ENCODE measurements around the gene MAML2.

The MAML2 gene

DNA sequence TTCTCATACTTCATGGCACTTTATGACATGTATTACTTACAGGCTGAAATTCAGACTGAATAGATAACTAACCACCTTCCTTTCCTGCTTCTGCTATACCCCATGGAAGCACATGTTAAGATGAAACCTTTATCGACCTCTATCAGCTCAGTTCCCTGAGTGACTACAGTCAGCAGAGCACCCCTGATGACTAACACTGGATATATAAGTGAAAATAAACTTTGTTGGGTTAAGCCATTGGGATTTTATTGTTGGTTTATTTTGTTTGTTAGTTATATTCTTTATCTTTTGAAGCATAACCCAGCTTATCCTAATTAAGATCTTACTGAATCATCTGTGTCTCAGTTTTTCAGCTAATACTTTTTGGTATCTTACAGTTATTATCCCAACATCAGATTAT lies 23.0 kb upstream of the MAML2 start:
- WGBS, result 100% methylated on average over 1 of the region's 1 CpG
- H3K36me3 ChIP-seq (ENCODE audit: insufficient read depth, low read length), result peaks cover 54% of the 10 kb centered on the region
- H3K4me1 ChIP-seq (ENCODE audit: insufficient read depth, low read length), result no peaks in the 10 kb centered on the region
- H3K9me3 ChIP-seq (ENCODE audit: insufficient read depth, low read depth, low read length), result peaks cover 3% of the 10 kb centered on the region
- H3K27me3 ChIP-seq (ENCODE audit: insufficient read depth, low read length), result no peaks in the 10 kb centered on the region
- H3K27ac ChIP-seq (ENCODE audit: low read depth, low read length), result no peak overlapping the region
- no peak overlapping the region for H3K9ac ChIP-seq (ENCODE audit: low read depth, low read length)
- no peak overlapping the region for H3K4me3 ChIP-seq (ENCODE audit: low read length)

DNA sequence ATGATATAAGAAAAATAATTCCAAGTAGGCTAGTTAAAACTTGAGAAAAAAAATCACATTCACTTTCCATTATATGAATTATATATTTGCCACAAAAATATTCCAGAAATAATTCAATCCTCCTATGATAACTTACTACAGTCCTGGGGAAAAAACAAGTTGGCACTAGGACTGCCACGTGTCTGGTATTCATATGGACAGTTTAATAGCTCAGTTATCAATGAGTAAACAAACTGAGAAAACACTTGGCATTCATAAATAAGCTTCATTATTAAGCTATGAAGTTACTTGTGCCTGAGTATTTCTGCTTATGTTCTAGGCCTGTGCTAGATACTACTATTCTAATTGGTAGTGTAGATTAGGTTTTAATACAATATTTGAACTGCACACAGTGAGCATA lies 22.5 kb upstream of the MAML2 start:
- Histone ChIP-seq H3K9me3 (ENCODE audit: insufficient read depth, low read depth, low read length) (peaks cover 3% of the 10 kb centered on the region), H3K27ac (ENCODE audit: low read depth, low read length) (no peak overlapping the region), H3K36me3 (ENCODE audit: insufficient read depth, low read length) (peaks cover 49% of the 10 kb centered on the region), H3K27me3 (ENCODE audit: insufficient read depth, low read length) (no peaks in the 10 kb centered on the region), H3K4me3 (ENCODE audit: low read length) (no peak overlapping the region), H3K9ac (ENCODE audit: low read depth, low read length) (no peak overlapping the region), H3K4me1 (ENCODE audit: insufficient read depth, low read length) (no peaks in the 10 kb centered on the region)
- WGBS, result 71% methylated on average over 1 of the region's 1 CpG

DNA sequence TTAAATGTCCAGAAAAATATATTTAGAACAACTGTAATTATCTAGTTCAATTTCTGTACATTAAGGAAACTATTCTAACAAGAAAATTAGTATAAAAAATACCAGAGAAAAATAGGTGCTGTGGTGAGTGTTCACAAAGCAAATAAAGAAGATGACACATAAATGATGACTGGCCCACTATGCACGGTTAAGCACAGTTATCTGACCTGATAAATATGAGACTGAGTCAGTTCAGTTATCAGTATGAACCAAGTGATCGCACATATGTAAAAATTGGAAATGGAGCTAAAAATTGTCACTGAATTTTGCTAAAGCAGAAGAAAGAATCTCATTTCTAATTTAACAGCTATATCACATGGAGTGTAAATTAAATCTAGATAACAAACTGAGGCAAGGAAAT lies 18.8 kb upstream of the MAML2 start:
- peaks cover 41% of the 10 kb centered on the region for H3K36me3 ChIP-seq (ENCODE audit: insufficient read depth, low read length)
- H3K27ac ChIP-seq (ENCODE audit: low read depth, low read length), result no peak overlapping the region
- WGBS, result 98% methylated on average over 2 of the region's 2 CpGs
- no peaks in the 10 kb centered on the region for H3K27me3 ChIP-seq (ENCODE audit: insufficient read depth, low read length)
- no peak overlapping the region for H3K4me3 ChIP-seq (ENCODE audit: low read length)
- no peaks in the 10 kb centered on the region for H3K9me3 ChIP-seq (ENCODE audit: insufficient read depth, low read depth, low read length)
- H3K9ac ChIP-seq (ENCODE audit: low read depth, low read length), result no peak overlapping the region
- no peaks in the 10 kb centered on the region for H3K4me1 ChIP-seq (ENCODE audit: insufficient read depth, low read length)

DNA sequence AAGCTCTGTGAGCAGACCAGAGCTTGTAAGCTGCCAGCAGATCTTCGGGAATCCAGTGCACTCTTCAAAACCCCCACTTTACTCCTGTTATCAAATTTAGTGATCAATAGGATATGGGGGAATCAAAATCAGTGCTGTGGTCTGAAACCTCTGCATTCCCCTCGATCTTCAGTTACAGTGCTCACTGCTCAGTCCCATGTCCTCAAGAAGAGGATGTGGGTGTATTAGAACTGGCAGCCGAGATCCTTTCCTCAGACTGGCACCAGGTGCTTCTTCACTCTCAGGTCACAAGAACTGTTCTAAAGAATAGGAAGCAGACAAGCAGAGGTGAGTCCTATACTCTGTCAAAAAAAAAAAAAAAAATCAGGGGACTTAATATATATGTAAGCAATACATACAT lies 15.3 kb upstream of the MAML2 start:
- Histone ChIP-seq H3K4me3 (ENCODE audit: low read length) (no peak overlapping the region), H3K4me1 (ENCODE audit: insufficient read depth, low read length) (no peaks in the 10 kb centered on the region), H3K9me3 (ENCODE audit: insufficient read depth, low read depth, low read length) (no peaks in the 10 kb centered on the region), H3K9ac (ENCODE audit: low read depth, low read length) (no peak overlapping the region), H3K27ac (ENCODE audit: low read depth, low read length) (no peak overlapping the region), H3K36me3 (ENCODE audit: insufficient read depth, low read length) (peaks cover 32% of the 10 kb centered on the region), H3K27me3 (ENCODE audit: insufficient read depth, low read length) (no peaks in the 10 kb centered on the region)
- 94% methylated on average over 3 of the region's 3 CpGs for WGBS

DNA sequence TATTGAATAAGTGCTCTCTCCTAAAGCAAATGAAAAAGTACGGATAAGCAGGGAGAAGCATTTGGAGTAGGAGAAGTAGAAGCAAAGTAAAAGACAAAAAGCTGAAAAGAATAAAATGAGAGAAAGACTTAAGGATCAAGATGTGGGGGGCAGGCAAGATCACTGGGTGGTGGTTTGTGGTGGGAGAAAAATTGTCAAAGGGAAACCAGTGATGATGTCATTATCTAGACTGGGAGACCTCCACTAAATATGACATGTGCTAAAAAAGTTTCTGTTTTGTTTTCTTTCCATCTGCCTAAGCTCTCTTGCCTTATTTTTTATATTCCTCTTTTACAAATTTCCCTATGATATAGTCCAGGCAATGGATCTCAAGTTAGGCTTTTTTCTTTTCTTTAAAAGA lies 14.8 kb upstream of the MAML2 start:
- no peaks in the 10 kb centered on the region for H3K9me3 ChIP-seq (ENCODE audit: insufficient read depth, low read depth, low read length)
- 93% methylated on average over 1 of the region's 1 CpG for WGBS
- H3K36me3 ChIP-seq (ENCODE audit: insufficient read depth, low read length), result peaks cover 31% of the 10 kb centered on the region
- no peak overlapping the region for H3K9ac ChIP-seq (ENCODE audit: low read depth, low read length)
- no peaks in the 10 kb centered on the region for H3K27me3 ChIP-seq (ENCODE audit: insufficient read depth, low read length)
- H3K4me1 ChIP-seq (ENCODE audit: insufficient read depth, low read length), result no peaks in the 10 kb centered on the region
- no peak overlapping the region for H3K4me3 ChIP-seq (ENCODE audit: low read length)
- no peak overlapping the region for H3K27ac ChIP-seq (ENCODE audit: low read depth, low read length)

DNA sequence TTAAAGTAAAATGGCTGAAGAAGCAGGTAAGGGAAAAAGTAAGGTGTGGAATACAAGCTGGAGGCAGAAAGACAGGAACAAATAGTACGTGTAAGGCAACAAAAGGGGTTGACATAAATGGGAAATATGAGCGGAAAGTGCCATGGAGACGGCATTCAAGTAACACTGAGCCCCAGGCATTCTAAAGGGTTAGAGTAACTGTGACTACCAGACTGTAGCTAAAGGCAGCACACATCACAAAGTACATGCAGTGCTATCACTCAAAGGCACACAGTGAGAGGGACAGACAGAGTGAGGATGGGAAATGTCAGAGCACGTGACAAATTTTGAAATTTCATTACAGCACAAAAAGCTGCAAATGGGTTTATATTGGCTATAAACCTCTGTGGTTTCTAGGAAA lies 13.9 kb upstream of the MAML2 start:
- H3K4me3 ChIP-seq (ENCODE audit: low read length), result no peak overlapping the region
- 92% methylated on average over 4 of the region's 4 CpGs for WGBS

DNA sequence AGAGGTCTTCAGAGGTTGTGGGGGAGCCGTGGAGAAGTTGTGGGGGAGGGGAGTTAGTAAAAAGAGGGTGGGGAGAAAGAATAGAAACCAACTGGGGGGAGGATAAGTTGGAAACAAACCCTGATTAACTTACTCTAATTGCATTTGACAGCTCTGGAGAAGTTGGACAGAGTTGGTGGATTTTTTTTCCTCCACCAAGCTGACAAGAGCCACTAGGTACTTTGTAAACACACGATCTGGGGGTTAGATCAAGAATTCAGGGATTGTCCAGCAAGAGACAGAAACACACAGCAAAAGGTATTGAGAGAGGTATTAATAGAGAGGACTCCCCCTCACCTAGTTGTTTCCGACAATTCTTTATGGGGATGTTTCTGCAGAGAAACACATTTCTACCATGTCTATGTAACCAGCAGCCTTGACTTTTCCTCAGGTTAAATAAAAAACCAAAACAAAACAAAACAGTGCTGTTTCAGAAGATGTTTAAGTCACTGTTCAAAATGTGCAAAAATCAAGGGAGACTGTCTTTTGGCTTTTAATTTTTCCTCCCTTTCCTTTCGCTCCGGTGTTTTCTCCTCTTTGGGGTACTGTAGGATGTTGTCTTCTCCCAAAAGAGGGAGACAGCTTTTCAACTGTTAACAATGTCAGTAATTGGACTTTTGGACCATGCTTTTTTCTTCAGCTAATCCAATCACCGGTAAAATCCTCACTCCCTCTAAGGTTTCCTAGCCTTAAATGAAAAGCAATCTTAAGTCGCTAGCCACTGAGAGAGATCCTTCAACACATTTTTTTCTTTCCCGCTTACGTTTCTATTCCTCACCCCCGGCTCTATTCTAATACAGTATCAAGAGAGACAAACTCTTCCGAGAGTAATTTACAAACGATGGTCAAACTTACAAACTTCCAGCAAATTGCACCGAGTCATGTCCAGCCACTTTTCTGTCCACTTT lies 708 bp downstream of the MAML2 start:
- no peaks in the 10 kb centered on the region for H3K9me3 ChIP-seq (ENCODE audit: insufficient read depth, low read depth, low read length)
- no peaks in the 10 kb centered on the region for H3K36me3 ChIP-seq (ENCODE audit: insufficient read depth, low read length)
- WGBS, result 6% methylated on average over 13 of the region's 13 CpGs
- no peak overlapping the region for H3K27ac ChIP-seq (ENCODE audit: low read depth, low read length)
- peaks cover 23% of the 10 kb centered on the region for H3K4me1 ChIP-seq (ENCODE audit: insufficient read depth, low read length)
- peak overlapping the region; percentile 77 for H3K9ac ChIP-seq (ENCODE audit: low read depth, low read length)
- H3K27me3 ChIP-seq (ENCODE audit: insufficient read depth, low read length), result peaks cover 7% of the 10 kb centered on the region; the same call in 1 of the 2 replicates
- peak overlapping the region; percentile 84 for H3K4me3 ChIP-seq (ENCODE audit: low read length)

More for the DNA sequence above, 13.9 kb upstream of the MAML2 start:
- Histone ChIP-seq H3K4me1 (ENCODE audit: insufficient read depth, low read length) (no peaks in the 10 kb centered on the region), H3K27ac (ENCODE audit: low read depth, low read length) (no peak overlapping the region), H3K36me3 (ENCODE audit: insufficient read depth, low read length) (peaks cover 31% of the 10 kb centered on the region), H3K9ac (ENCODE audit: low read depth, low read length) (no peak overlapping the region), H3K9me3 (ENCODE audit: insufficient read depth, low read depth, low read length) (no peaks in the 10 kb centered on the region), H3K27me3 (ENCODE audit: insufficient read depth, low read length) (no peaks in the 10 kb centered on the region)

DNA sequence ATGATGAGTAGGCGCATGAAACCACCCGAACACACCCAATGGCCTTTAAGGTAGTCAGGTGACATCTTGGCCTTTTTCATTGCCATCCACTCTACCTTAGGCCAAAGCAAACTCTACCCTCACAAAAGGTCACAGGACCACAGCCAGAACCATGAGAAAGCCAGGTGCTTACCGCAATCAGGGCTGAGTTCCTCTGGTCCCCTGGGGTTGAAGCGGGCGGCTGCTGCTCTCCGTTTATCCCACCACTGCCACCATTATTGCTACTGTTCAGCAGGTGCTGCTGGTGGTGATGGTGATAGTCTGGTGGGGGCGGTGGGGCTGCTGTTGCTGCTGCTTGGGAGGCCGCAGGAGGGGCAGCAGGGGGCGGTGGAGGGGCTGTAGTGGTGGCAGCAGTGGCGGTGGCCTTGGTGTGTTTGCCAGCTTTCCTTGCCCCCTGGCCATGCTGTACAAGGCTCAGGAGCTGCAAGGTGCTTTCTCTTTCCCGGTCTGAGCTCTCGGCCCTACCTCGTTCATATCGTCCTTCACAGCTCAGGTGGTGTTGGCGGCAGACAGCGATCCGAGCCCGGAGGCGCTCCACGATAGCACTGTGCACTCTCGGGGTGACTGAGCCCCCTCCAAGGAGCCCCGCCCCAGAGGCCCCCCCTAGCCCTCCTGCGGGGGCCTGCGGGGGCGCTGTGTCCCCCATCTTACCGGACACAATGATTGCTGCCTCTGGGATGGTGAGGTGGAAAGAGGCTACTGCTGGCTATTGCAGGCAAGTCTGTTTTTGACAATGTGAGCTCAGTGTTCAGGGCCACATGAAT lies 1.6 kb downstream of the MAML2 start:
- Histone ChIP-seq H3K4me3 (ENCODE audit: low read length) (peak overlapping the region; percentile 84), H3K36me3 (ENCODE audit: insufficient read depth, low read length) (no peaks in the 10 kb centered on the region), H3K9me3 (ENCODE audit: insufficient read depth, low read depth, low read length) (no peaks in the 10 kb centered on the region), H3K9ac (ENCODE audit: low read depth, low read length) (no peak overlapping the region; the same call in 1 of the 2 replicates), H3K27ac (ENCODE audit: low read depth, low read length) (no peak overlapping the region), H3K4me1 (ENCODE audit: insufficient read depth, low read length) (peaks cover 31% of the 10 kb centered on the region), H3K27me3 (ENCODE audit: insufficient read depth, low read length) (peaks cover 7% of the 10 kb centered on the region; the same call in 1 of the 2 replicates)
- WGBS, result 60% methylated on average over 26 of the region's 26 CpGs

DNA sequence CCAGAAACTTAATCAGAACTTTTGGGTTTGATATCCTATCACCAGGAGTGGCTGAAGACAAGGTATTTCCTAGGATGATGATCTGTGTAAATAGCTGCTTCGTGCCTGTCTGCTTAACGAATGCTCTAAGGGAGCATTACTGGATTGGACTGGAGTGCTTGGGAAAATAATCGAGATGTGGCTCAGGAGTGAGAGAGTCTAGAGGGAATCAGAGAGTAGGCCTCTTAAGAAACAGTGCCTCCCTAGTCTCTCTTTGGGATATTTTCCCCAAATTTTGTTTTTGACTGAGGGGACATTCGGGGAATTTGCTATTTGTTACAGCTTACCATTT lies 2.5 kb downstream of the MAML2 start:
- peaks cover 7% of the 10 kb centered on the region; the same call in 1 of the 2 replicates for H3K27me3 ChIP-seq (ENCODE audit: insufficient read depth, low read length)
- H3K4me3 ChIP-seq (ENCODE audit: low read length), result no peak overlapping the region
- H3K27ac ChIP-seq (ENCODE audit: low read depth, low read length), result no peak overlapping the region
- no peaks in the 10 kb centered on the region for H3K36me3 ChIP-seq (ENCODE audit: insufficient read depth, low read length)
- 92% methylated on average over 4 of the region's 4 CpGs for WGBS
- no peaks in the 10 kb centered on the region for H3K9me3 ChIP-seq (ENCODE audit: insufficient read depth, low read depth, low read length)
- peaks cover 39% of the 10 kb centered on the region for H3K4me1 ChIP-seq (ENCODE audit: insufficient read depth, low read length)
- no peak overlapping the region for H3K9ac ChIP-seq (ENCODE audit: low read depth, low read length)

DNA sequence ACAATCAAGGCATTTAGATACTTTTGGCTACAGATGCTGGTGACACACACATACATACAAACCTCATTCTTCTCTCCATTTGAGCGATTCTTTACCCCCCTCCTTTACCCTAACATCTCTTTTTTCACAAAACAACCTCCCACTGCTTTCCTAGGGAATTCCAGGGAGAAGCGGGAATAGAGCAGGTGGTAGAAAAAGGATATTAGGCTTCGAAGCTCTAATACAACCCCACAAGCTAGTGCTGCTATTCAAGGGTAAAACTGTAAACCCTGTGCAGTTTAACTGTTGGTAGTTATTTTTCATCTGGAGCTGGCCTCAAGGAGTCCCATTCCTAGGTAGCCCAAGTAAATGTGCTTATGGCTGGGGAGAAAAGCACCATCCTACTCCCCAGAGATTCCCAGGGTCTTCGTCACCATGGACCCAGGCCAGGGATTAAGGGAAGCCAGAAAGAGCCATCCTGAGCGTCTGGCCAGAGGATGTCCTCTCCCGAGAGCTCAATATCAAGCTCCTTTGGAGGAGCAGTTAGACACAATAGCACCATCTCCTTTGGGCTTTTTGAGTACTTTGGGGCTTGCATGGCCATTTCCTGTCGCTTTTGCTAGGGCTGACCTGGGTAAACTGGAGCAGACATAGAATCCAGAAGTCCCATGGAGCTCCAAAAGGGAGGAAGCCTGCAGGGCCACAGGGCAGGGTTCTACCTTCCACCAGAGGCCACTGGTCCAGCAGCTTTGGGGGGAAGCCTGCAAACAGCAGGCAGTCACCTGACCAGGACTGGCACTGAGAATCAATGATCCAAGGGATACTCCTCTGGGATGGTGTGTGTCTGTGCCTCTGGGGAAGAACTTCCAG lies 3.1 kb downstream of the MAML2 start:
- Histone ChIP-seq H3K9me3 (ENCODE audit: insufficient read depth, low read depth, low read length) (no peaks in the 10 kb centered on the region), H3K4me1 (ENCODE audit: insufficient read depth, low read length) (peaks cover 43% of the 10 kb centered on the region), H3K27me3 (ENCODE audit: insufficient read depth, low read length) (peaks cover 7% of the 10 kb centered on the region; the same call in 1 of the 2 replicates), H3K4me3 (ENCODE audit: low read length) (no peak overlapping the region), H3K27ac (ENCODE audit: low read depth, low read length) (no peak overlapping the region), H3K36me3 (ENCODE audit: insufficient read depth, low read length) (no peaks in the 10 kb centered on the region), H3K9ac (ENCODE audit: low read depth, low read length) (no peak overlapping the region)
- 90% methylated on average over 6 of the region's 7 CpGs for WGBS

All from HUES64 (cell line).